IMR-90 (cell line): ENCODE measurements around the gene ZDHHC18.

Experiments
- CEBPB ChIP-seq: IDR thresholded peaks from 2 replicates; pipeline ENCODE4 v1.6.1; 2012; ENCODE audit warnings: low read depth, low read length, improper control_type of control experiment
- POLR2A ChIP-seq: IDR thresholded peaks from 2 replicates; pipeline ENCODE4 v1.6.1; 2012; ENCODE audit warnings: mild to moderate bottlenecking, low read depth, low read length
- RFX5 ChIP-seq: IDR thresholded peaks from 2 replicates; pipeline ENCODE4 v1.8.0; 2012; ENCODE audit warnings: low read depth, mild to moderate bottlenecking, low read length, moderate library complexity
- TF ChIP-seq, protein P1 (sequence below): conservative IDR thresholded peaks from 2 replicates; pipeline ENCODE4 v1.5.1; 2012; ENCODE audit warnings: mild to moderate bottlenecking, low read depth, low read length, improper control_type of control experiment

DNA sequence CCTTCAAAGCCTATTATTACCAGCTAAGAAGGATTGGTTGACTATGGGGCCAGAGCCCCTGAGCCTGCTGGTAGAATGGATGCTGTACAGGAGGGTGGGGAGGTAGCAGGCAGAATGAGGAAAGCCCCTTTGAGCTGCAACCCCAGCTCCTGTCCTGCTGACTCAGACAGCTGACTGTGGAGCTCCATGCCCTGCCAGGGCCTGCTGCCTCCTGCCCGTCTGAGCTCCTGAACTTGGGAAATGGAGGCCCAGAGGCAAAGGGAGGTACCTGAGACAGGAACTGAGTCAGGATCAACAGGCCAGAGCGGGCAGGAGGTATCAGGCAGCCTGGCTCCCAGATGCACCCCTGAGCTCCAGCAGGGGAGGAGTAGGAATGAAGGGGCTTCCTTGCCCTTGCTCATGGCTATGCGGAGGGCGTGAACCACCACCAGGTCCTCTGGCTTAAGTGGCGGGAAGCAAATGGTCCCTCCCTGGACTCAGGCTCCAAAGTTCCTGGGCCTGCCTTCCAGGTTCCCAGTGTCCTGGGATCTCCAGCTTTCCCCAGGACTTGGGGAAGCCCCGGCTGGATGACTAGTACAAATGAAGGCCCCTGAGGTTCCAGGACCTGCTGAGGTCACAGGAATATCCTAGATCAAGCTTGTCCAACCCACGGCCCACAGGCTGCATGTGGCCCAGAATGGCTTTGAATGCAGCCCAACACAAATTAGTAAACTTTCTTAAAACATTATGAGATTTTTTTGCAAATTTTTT lies 32.6 kb downstream of the ZDHHC18 start:
- TF ChIP-seq, protein P1, sequence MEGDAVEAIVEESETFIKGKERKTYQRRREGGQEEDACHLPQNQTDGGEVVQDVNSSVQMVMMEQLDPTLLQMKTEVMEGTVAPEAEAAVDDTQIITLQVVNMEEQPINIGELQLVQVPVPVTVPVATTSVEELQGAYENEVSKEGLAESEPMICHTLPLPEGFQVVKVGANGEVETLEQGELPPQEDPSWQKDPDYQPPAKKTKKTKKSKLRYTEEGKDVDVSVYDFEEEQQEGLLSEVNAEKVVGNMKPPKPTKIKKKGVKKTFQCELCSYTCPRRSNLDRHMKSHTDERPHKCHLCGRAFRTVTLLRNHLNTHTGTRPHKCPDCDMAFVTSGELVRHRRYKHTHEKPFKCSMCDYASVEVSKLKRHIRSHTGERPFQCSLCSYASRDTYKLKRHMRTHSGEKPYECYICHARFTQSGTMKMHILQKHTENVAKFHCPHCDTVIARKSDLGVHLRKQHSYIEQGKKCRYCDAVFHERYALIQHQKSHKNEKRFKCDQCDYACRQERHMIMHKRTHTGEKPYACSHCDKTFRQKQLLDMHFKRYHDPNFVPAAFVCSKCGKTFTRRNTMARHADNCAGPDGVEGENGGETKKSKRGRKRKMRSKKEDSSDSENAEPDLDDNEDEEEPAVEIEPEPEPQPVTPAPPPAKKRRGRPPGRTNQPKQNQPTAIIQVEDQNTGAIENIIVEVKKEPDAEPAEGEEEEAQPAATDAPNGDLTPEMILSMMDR, result no peak
- TF ChIP-seq CEBPB, result no peak
- TF ChIP-seq POLR2A, result no peak
- no peak for TF ChIP-seq RFX5
